GM21367 (cell line): ENCODE results near the gene CTNNBL1.

ENCODE experiments used
- ATAC-seq: cut with Tn5 transposase; IDR thresholded peaks from one replicate; pipeline ENCODE4 v1.9.1; 2021; ENCODE audit not compliant: unreplicated experiment

The CTNNBL1 gene

GRCh38 chr20:37736132-37736531 is 42.3 kb downstream of the CTNNBL1 start:
- ATAC-seq: no peak

GRCh38 chr20:37737826-37738420 is 44.1 kb downstream of the CTNNBL1 start:
- no peak for ATAC-seq

GRCh38 chr20:37741055-37741454 is 47.2 kb downstream of the CTNNBL1 start:
- no peak for ATAC-seq

GRCh38 chr20:37741570-37741969 is 47.7 kb downstream of the CTNNBL1 start:
- no peak for ATAC-seq

- ATAC-seq: no peak
These were observed 48.3 kb downstream of the CTNNBL1 start for GRCh38 chr20:37742131-37742530.

- no peak for ATAC-seq
These were observed 50.5 kb downstream of the CTNNBL1 start for GRCh38 chr20:37744347-37744746.

GRCh38 chr20:37745553-37745952 is 51.7 kb downstream of the CTNNBL1 start:
- ATAC-seq: no peak

GRCh38 chr20:37748015-37748414 is 54.2 kb downstream of the CTNNBL1 start:
- no peak for ATAC-seq

GRCh38 chr20:37749218-37749617 is 55.4 kb downstream of the CTNNBL1 start:
- ATAC-seq: no peak

- ATAC-seq: no peak
These were observed 56.0 kb downstream of the CTNNBL1 start for GRCh38 chr20:37749620-37750403.

GRCh38 chr20:37755665-37756064 is 61.8 kb downstream of the CTNNBL1 start:
- ATAC-seq: no peak

- ATAC-seq: no peak
These were observed 62.4 kb downstream of the CTNNBL1 start for GRCh38 chr20:37756234-37756633.

- no peak for ATAC-seq
These were observed 63.7 kb downstream of the CTNNBL1 start for GRCh38 chr20:37757550-37757949.

- ATAC-seq: no peak
These were observed 64.5 kb downstream of the CTNNBL1 start for GRCh38 chr20:37758332-37758731.

- ATAC-seq: no peak
These were observed 65.3 kb downstream of the CTNNBL1 start for GRCh38 chr20:37759052-37759553.

GRCh38 chr20:37759761-37760209 is 66.0 kb downstream of the CTNNBL1 start:
- ATAC-seq: no peak

GRCh38 chr20:37760322-37760721 is 66.5 kb downstream of the CTNNBL1 start:
- no peak for ATAC-seq

GRCh38 chr20:37762716-37763485 is 69.1 kb downstream of the CTNNBL1 start:
- no peak for ATAC-seq

GRCh38 chr20:37764333-37764935 is 70.6 kb downstream of the CTNNBL1 start:
- no peak for ATAC-seq

GRCh38 chr20:37770908-37771307 is 77.1 kb downstream of the CTNNBL1 start:
- ATAC-seq: no peak

GRCh38 chr20:37773291-37773826 is 79.5 kb downstream of the CTNNBL1 start:
- ATAC-seq: no peak
